Measurements from ENCODE around the gene SIAH1. TPM values are rescaled to one million over a fixed set of nuclear protein-coding genes. Genes with fewer than 3 reads are reported as not detected.
"Not testable (repeated sequence)": the region's sequence is repeated elsewhere in the genome, so short reads cannot be mapped to it uniquely, and the experiment has no call there.

SIAH1 gene
- total RNA-seq, 2 donors from 2014 or later: 19.7 to 27.9 TPM

DNA sequence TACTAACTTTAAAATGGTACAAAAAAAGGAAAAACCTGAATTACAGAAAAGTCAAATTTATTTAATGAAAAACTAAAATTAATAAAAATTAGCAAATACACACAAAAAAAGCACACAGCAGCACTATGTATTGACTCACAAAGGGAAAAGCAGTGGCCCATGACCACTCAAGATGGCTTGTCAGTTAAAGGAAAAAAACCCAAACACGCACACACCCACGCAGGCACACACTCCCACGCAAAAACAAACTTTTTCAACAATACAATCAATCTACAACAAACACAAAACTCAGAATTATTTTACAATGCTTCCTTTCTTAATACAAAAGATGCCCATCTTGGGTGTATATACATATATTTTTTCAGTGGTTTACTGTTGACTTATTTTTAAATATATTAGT, 24.2 kb downstream of the SIAH1 start:
- Histone ChIP-seq H3K9me3 (no peaks in the 10 kb centered on the region), H3K27me3 (no peaks in the 10 kb centered on the region), H3K27ac (no peak overlapping the region), H3K9ac (ENCODE audit: low read depth in 2 of 2, low read length in 2 of 2) (no peak overlapping the region), H3K4me1 (peaks cover 3% of the 10 kb centered on the region), H3K4me3 (no peak overlapping the region), H3K36me3 (no peaks in the 10 kb centered on the region)
- intact Hi-C loops (cut with DNase I): no loop called here
- no peak for DNase-seq
- TF ChIP-seq, protein P1, sequence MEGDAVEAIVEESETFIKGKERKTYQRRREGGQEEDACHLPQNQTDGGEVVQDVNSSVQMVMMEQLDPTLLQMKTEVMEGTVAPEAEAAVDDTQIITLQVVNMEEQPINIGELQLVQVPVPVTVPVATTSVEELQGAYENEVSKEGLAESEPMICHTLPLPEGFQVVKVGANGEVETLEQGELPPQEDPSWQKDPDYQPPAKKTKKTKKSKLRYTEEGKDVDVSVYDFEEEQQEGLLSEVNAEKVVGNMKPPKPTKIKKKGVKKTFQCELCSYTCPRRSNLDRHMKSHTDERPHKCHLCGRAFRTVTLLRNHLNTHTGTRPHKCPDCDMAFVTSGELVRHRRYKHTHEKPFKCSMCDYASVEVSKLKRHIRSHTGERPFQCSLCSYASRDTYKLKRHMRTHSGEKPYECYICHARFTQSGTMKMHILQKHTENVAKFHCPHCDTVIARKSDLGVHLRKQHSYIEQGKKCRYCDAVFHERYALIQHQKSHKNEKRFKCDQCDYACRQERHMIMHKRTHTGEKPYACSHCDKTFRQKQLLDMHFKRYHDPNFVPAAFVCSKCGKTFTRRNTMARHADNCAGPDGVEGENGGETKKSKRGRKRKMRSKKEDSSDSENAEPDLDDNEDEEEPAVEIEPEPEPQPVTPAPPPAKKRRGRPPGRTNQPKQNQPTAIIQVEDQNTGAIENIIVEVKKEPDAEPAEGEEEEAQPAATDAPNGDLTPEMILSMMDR (IDR thresholded peaks at IDR 0.05): no peak

DNA sequence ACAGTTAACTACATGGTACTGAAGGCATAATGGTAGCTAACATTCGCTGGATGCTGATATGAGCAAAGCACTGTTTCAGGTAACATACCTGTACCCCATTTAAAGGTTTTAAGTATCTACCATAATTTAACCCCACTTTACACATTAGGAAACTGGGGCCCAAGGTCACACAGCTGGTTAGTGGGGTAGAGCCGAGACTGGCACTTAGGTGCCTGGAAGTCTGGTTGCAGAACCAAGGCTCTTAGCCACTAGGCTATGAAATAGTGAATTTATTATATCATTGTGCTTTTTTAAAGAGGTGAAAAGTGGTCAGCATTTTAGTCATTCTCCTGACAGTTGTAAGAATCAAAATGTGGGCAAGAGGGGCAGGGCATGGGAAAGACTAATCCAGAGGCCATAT, 25.2 kb downstream of the SIAH1 start:
- TF ChIP-seq, protein P1 (IDR thresholded peaks at IDR 0.05): no peak
- no peak overlapping the region for H3K27ac ChIP-seq
- intact Hi-C loops (cut with DNase I): no loop called here
- no peaks in the 10 kb centered on the region for H3K9me3 ChIP-seq
- no peak for DNase-seq
- no peak overlapping the region for H3K9ac ChIP-seq (ENCODE audit: low read depth in 2 of 2, low read length in 2 of 2)
- H3K4me1 ChIP-seq: peaks cover 3% of the 10 kb centered on the region
- H3K27me3 ChIP-seq: no peaks in the 10 kb centered on the region
- H3K36me3 ChIP-seq: no peaks in the 10 kb centered on the region
- H3K4me3 ChIP-seq: no peak overlapping the region

DNA sequence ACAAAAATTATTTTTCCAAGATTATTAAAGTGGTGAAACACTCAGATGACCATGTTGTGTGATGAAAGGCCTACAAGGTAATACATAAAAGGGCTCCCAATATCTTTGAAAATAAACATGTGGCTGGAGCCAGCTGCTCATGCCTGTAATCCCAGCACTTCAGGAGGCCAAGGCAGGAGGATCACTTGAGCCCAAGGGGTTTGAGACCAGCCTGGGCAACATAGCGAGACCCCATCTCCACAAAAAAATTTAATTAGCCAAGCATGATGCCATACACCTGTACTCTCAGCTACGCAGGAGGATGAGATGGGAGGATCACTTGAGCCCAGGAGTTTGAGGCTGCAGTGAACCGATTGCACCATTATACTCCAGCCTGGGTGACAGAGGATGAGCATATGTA, 26.8 kb downstream of the SIAH1 start:
- Histone ChIP-seq H3K4me3 (no peak overlapping the region), H3K27me3 (no peaks in the 10 kb centered on the region), H3K36me3 (no peaks in the 10 kb centered on the region), H3K9me3 (no peaks in the 10 kb centered on the region), H3K27ac (no peak overlapping the region), H3K4me1 (no peaks in the 10 kb centered on the region), H3K9ac (ENCODE audit: low read depth in 2 of 2, low read length in 2 of 2) (no peak overlapping the region)
- intact Hi-C loops (cut with DNase I): no loop called here
- TF ChIP-seq, protein P1 (IDR thresholded peaks at IDR 0.05): no peak
- no peak for DNase-seq

DNA sequence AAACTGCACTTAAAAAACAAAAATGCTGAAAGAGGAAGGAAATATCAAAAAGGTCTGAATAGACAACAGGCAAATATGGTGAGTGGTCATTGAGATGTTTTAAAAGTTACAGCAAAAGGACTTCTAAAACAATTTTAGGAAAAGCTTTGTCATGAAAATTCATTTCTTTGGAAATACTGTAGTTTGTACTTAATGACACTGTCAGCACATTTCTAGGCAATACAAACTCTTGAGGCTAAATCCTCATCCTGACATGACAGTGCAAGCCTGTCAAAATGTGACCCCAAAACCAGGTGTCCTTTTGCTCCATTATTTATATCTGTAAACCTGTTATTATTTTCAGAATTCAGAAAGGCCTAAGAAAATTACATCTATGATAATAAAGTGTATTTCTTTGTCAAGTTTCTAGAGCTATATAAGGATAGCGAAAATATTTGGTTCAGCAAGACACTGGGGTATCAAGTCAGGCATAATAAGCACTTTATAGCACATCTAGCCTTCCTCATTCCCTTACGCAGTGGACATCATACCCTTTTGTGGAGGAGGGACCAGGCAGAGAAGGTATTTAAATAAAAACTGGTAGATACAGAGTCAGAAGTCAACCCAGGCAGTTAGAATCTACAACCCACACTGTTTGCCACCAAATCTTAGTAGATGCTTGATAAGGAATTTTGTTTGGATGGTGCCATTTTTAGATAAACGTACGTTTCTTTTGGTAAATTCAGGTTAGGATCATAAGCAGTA, 28.4 kb downstream of the SIAH1 start:
- Histone ChIP-seq H3K9ac (ENCODE audit: low read depth in 2 of 2, low read length in 2 of 2) (no peak overlapping the region), H3K4me3 (no peak overlapping the region), H3K4me1 (no peaks in the 10 kb centered on the region), H3K27me3 (no peaks in the 10 kb centered on the region), H3K36me3 (peaks cover 6% of the 10 kb centered on the region), H3K9me3 (no peaks in the 10 kb centered on the region), H3K27ac (no peak overlapping the region)
- DNase-seq: no peak
- TF ChIP-seq, protein P1 (IDR thresholded peaks at IDR 0.05): no peak
- intact Hi-C loops (cut with DNase I): no loop called here

DNA sequence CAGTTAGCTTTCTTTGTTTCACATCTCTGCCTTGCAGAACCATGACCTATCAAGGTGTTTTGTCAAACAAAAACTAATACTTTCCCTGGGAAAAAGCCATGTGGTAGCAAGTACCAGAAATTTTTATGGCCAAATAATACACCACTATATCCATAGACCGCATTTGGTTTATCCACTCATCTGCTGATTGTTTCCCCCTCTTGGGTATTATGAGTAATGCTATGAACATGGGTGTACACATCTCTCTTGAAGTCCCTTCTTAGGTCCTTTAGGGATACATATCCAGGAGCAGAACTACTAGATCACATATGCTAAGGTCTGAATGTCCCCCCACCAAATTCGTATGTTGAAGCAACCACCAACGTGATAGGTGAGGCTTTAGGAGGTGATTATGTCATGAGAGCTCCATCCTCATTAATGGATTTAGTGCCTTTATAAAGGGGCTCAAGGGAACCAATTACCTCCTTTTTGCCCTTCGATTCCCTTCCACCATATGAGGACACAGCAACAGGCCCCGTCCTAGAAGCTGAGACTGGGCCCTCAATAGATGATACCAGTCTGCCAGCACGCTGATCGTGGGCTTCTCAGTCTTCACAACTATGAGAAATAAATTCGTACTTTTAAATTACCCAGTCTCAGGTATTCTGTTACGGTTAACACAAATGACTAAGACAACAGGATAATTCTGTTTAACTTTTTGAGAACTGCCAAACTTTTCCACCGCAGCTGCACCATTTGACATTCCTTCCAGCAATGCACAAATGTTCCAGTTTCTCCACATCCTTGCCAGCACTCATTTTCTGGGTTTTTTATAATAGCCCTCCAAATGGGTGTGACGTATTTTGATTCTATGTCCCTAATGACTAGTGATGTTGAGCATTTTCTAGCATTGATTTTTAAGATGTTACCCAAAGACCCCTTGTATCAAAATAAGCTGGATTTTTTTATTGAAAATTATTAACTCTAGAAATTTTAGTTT, 30.0 kb downstream of the SIAH1 start:
- no peaks in the 10 kb centered on the region for H3K9me3 ChIP-seq
- H3K4me3 ChIP-seq: no peak overlapping the region
- peaks cover 6% of the 10 kb centered on the region for H3K36me3 ChIP-seq
- H3K27me3 ChIP-seq: no peaks in the 10 kb centered on the region
- no peak overlapping the region for H3K27ac ChIP-seq
- TF ChIP-seq, protein P1 (IDR thresholded peaks at IDR 0.05): no peak
- no peak for DNase-seq
- H3K9ac ChIP-seq (ENCODE audit: low read depth in 2 of 2, low read length in 2 of 2): no peak overlapping the region
- intact Hi-C loops (cut with DNase I): loop anchor here (5.0 kb wide), 2 partner anchors 172 to 187 kb away; no protein-coding TSS in a partner anchor
- no peaks in the 10 kb centered on the region for H3K4me1 ChIP-seq

DNA sequence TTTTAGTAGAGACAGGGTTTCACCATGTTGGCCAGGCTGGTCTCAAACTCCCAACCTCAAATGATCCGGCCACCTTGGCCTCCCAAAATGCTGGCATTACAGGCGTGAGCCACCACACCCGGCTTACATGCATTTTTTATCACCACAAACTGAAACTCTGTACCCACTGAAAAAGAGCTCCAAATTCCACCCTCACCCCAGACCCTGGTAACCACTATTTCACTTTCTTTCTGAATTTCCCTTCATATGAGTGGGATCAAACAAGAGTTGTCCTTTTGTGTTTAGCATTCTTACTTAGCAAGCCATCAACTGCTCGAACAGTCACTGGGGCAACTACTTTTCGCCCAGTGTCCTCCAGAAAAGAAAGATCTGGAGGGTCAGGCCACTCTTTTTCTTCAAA, 30.8 kb downstream of the SIAH1 start:
- not testable (repeated sequence) for H3K27ac ChIP-seq; DNase-seq; H3K9me3 ChIP-seq; H3K4me1 ChIP-seq; H3K4me3 ChIP-seq; H3K36me3 ChIP-seq; H3K27me3 ChIP-seq; H3K9ac ChIP-seq (ENCODE audit: low read depth in 2 of 2, low read length in 2 of 2)
- intact Hi-C loops (cut with DNase I): loop anchor here (5.0 kb wide), 2 partner anchors 173 to 188 kb away; no protein-coding TSS in a partner anchor
